Stomach smooth muscle (tissue), 2 donors: ENCODE measurements around the gene SLC18B1.
"Not testable (repeated sequence)": the region's sequence is repeated elsewhere in the genome, so short reads cannot be mapped to it uniquely, and the experiment has no call there.

ENCODE experiments used
- H3K27ac ChIP-seq: one replicate; pipeline ENCODE4 v1.7.0; 2013; ENCODE audit warnings: mild to moderate bottlenecking, low read length, inconsistent platforms
- H3K27me3 ChIP-seq, 2 donors: one replicate each; pipeline ENCODE4 v1.7.0; 2013; ENCODE audit warnings: low read length in 2 of 2; ENCODE audit not compliant: insufficient read depth in 2 of 2, control insufficient read depth in 1 of 2
- H3K36me3 ChIP-seq, 2 donors: one replicate each; pipeline ENCODE4 v1.7.0; 2013; ENCODE audit warnings: low read length in 2 of 2; ENCODE audit not compliant: control insufficient read depth in 2 of 2, insufficient read depth in 2 of 2
- H3K4me1 ChIP-seq: one replicate; pipeline ENCODE4 v1.7.0; 2013; ENCODE audit warnings: low read length; ENCODE audit not compliant: control insufficient read depth, insufficient read depth
- H3K4me3 ChIP-seq, 2 donors: one replicate each; pipeline ENCODE4 v1.7.0; 2013; ENCODE audit warnings: low read length in 2 of 2
- H3K9ac ChIP-seq, 2 donors: one replicate each; pipeline ENCODE4 v1.7.0; 2013; ENCODE audit warnings: low read length in 2 of 2, mild to moderate bottlenecking in 1 of 2
- H3K9me3 ChIP-seq, 2 donors: one replicate each; pipeline ENCODE4 v1.7.0; 2013; ENCODE audit warnings: low read length in 2 of 2; ENCODE audit not compliant: control insufficient read depth in 2 of 2
- donor health status: healthy.
- donor health status: Pancreatic carcinoma.

Gene SLC18B1

GRCh38 chr6:132795461-132795860 lies 3.0 kb downstream of the SLC18B1 start:
- Histone ChIP-seq H3K36me3 (peaks cover 7 to 8% of the 10 kb centered on the region in 2 donors), H3K4me1 (no peaks in the 10 kb centered on the region), H3K27me3 (no peaks in the 10 kb centered on the region), H3K9me3 (no peaks in the 10 kb centered on the region), H3K27ac (no peak overlapping the region), H3K4me3 (no peak overlapping the region), H3K9ac (no peak overlapping the region)

DNA sequence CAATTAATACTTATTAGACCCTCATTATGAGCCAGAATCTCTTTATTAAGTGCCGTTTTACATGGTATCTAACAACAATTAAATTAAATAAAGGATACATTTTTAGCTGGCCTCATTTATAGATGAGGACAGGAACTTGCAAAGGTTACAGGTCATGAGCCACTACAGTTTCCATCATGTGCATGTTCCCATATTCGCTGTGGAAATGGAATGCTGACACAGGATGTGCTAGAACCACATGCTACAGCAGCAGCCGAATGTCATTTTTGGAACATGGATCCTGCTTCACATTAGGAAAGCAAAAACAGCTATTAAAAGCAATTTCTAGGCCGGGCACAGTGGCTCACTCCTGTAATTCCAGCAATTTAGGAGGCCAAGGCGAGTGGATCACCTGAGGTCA lies 5.9 kb downstream of the SLC18B1 start:
- H3K9ac ChIP-seq = no peak overlapping the region
- H3K27ac ChIP-seq = no peak overlapping the region
- H3K9me3 ChIP-seq = no peaks in the 10 kb centered on the region
- H3K36me3 ChIP-seq = peaks cover 8 to 11% of the 10 kb centered on the region in 2 donors
- no peaks in the 10 kb centered on the region for H3K4me1 ChIP-seq
- H3K4me3 ChIP-seq = no peak overlapping the region
- no peaks in the 10 kb centered on the region for H3K27me3 ChIP-seq

DNA sequence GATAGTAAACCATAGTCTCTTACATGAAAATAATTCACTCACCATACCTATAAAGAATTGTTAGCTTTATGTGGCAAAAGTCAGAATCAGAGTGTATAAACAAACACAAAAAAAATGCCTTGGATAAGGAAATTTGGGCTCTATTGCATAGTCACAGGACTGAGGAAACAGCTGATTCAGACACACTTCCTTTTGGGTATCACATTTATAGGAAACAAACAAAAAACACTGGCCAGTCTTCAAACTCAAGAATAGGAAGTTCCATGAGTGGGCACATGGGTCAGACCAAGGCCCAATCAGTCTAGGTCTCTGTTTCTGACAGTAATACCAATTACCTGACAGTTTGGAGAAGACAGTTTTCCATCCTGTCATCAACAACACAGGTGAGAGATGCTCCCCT lies 8.0 kb downstream of the SLC18B1 start:
- Histone ChIP-seq H3K36me3 (peaks cover 15 to 16% of the 10 kb centered on the region in 2 donors), H3K27ac (no peak overlapping the region)

GRCh38 chr6:132789396-132789776 lies 9.1 kb downstream of the SLC18B1 start:
- Histone ChIP-seq H3K27me3 (no peaks in the 10 kb centered on the region), H3K27ac (no peak overlapping the region), H3K9ac (no peak overlapping the region), H3K9me3 (no peaks in the 10 kb centered on the region), H3K4me3 (no peak overlapping the region), H3K36me3 (peaks cover 15 to 23% of the 10 kb centered on the region in 2 donors), H3K4me1 (no peaks in the 10 kb centered on the region)

More for the DNA sequence above, 8.0 kb downstream of the SLC18B1 start:
- no peaks in the 10 kb centered on the region for H3K9me3 ChIP-seq
- H3K4me1 ChIP-seq = no peaks in the 10 kb centered on the region
- H3K4me3 ChIP-seq = no peak overlapping the region
- no peaks in the 10 kb centered on the region for H3K27me3 ChIP-seq
- H3K9ac ChIP-seq = no peak overlapping the region

DNA sequence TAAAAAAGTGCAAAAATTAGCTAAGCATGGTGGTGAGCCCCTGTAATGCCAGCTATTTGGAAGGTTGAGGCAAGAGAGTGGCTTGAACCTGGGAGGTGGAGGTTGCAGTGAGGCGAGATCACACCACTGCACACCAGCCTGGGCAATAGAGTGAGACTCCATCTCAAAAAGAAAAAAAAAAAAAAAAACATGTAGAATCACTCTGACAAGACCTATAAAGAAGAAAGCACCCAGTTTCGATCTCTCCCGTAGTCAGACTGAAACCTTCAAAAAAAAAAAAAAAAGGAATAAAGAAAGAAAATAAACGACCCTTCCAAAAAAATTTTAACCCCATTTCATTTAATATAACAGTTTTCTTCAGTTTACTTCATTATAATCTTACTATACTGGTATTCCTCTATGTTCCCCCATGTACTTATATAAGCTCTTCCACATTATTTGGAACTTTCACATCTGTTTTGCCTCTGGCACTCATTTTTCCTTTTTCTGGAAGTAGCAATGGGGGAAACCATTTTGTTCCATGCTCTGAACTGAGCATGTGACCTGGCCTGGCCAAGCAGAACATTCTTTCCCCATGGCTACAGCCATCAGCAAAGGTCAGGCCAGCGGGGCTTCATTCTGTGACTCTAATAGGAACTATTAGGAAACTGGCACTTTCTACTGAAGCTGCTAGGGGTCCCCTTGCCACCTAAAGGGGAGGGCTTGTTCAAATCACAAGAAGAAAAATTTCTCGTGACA lies 9.6 kb downstream of the SLC18B1 start:
- no peaks in the 10 kb centered on the region for H3K27me3 ChIP-seq
- no peak overlapping the region for H3K4me3 ChIP-seq
- no peaks in the 10 kb centered on the region for H3K9me3 ChIP-seq
- no peaks in the 10 kb centered on the region for H3K4me1 ChIP-seq
- no peak overlapping the region for H3K9ac ChIP-seq
- peaks cover 15 to 24% of the 10 kb centered on the region in 2 donors for H3K36me3 ChIP-seq
- no peak overlapping the region for H3K27ac ChIP-seq

DNA sequence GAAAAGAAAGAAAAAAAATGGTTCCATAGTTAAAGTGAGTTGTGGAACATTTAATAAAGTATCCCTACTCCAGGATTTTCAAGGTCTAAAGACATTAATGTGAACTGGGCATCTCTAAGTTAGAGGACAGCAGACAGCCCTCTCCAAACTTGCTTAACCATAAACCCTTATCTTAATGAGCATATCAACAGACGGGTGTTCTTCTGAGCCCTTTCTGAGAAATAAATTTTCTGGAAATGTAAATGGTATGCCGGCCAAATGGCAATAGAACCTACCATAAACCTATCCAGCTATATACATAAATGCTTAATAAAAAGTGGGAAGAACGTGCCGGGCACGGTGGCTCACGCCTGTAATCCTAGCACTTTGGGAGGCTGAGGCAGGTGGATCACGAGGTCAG lies 12.5 kb downstream of the SLC18B1 start:
- H3K4me1 ChIP-seq = no peaks in the 10 kb centered on the region
- no peak overlapping the region for H3K4me3 ChIP-seq
- H3K27me3 ChIP-seq = no peaks in the 10 kb centered on the region
- no peak overlapping the region for H3K27ac ChIP-seq
- H3K9ac ChIP-seq = no peak overlapping the region
- H3K9me3 ChIP-seq = no peaks in the 10 kb centered on the region
- H3K36me3 ChIP-seq = peaks cover 14 to 24% of the 10 kb centered on the region in 2 donors

GRCh38 chr6:132780770-132781371 lies 17.6 kb downstream of the SLC18B1 start:
- H3K9me3 ChIP-seq = no peaks in the 10 kb centered on the region
- peaks cover 16 to 31% of the 10 kb centered on the region in 2 donors for H3K36me3 ChIP-seq
- no peaks in the 10 kb centered on the region for H3K4me1 ChIP-seq
- H3K27me3 ChIP-seq = no peaks in the 10 kb centered on the region
- H3K27ac ChIP-seq = no peak overlapping the region
- H3K9ac ChIP-seq = no peak overlapping the region
- H3K4me3 ChIP-seq = no peak overlapping the region

DNA sequence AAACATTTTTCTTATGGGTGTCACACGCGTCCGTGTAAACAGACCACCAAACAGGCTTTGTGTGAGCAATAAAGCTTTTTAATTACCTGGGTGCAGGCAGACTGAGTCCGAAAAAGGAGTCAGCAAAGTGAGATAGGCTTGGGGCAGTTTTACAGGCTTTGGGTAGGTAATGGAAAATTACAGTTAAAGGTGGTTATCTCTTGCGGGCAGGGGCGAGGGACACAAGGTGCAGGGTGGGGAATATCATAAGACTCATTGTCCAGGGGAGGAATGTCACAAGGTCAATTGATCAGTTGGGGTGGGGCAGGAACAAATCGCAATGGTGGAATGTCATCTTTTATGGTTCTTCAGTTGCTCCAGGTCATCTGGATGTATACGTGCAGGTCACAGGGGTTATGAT lies 20.6 kb downstream of the SLC18B1 start:
- not testable (repeated sequence) for H3K27ac ChIP-seq, H3K4me3 ChIP-seq, H3K9me3 ChIP-seq, H3K27me3 ChIP-seq, H3K9ac ChIP-seq, H3K4me1 ChIP-seq
- peaks cover 14 to 22% of the 10 kb centered on the region in 2 donors for H3K36me3 ChIP-seq

DNA sequence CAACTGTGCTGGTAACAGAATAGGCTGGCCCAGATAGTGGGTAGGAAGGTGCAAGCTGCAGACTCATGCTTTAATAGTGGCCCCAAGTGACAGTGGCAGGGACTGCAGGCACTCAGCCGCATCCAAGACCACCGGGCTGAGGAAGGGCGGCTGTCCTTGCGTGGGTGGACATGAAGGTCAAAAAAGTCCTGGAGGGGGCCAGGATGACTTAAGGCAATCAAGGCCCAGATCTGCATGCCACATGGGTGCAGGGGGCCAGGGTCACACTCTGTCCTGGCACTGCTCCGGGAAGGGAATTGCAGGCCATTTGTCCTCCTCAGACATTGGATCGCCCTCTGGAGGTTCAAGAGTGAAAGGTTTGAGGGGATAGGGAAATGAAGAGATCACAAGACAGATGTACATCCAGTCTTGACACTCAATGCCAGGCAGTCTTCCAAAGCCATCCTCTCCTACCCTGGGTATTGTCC lies 30.4 kb downstream of the SLC18B1 start:
- Histone ChIP-seq H3K9me3 (no peaks in the 10 kb centered on the region), H3K27ac (no peak overlapping the region), H3K4me3 (no peak overlapping the region), H3K4me1 (no peaks in the 10 kb centered on the region), H3K36me3 (peaks cover 0 to 5% of the 10 kb centered on the region in 2 donors), H3K9ac (no peak overlapping the region), H3K27me3 (no peaks in the 10 kb centered on the region)

DNA sequence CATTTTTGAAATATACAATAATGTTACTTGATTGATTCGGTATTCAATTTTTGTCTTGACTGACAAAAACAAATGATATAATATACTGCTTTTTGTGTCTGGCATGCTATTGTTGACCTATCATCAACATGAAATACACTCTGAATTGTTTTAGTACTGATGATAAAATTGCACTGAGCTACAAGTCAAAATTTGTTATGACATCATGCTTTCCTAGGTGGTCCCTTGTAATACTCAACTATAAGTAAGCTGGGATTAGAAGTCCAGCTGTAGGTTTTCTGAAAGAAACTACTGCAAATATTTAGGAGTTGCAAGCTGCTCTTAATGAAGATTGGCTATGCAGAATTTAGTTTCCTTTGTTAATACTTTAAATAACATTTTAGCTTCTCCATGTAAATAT lies 32.9 kb downstream of the SLC18B1 start:
- no peaks in the 10 kb centered on the region for H3K9me3 ChIP-seq
- H3K4me3 ChIP-seq = no peak overlapping the region
- H3K36me3 ChIP-seq = peaks cover 0 to 3% of the 10 kb centered on the region in 2 donors
- no peak overlapping the region for H3K27ac ChIP-seq
- H3K4me1 ChIP-seq = no peaks in the 10 kb centered on the region
- H3K27me3 ChIP-seq = no peaks in the 10 kb centered on the region
- no peak overlapping the region for H3K9ac ChIP-seq

- H3K4me3 ChIP-seq = no peak overlapping the region
- no peaks in the 10 kb centered on the region for H3K27me3 ChIP-seq
- H3K9ac ChIP-seq = no peak overlapping the region
- no peaks in the 10 kb centered on the region for H3K4me1 ChIP-seq
- H3K9me3 ChIP-seq = no peaks in the 10 kb centered on the region
- no peaks in the 10 kb centered on the region for H3K36me3 ChIP-seq
- no peak overlapping the region for H3K27ac ChIP-seq
These were observed 34.1 kb downstream of the SLC18B1 start for GRCh38 chr6:132764370-132764769.
